ENCODE results near the gene BIRC7.

The BIRC7 gene

GRCh38 chr20:63225082-63225454, 10.6 kb upstream of the BIRC7 start:
- no peaks in the 10 kb centered on the region for H3K9me3 ChIP-seq (replicated peaks in 1 of 11)
- no peaks in the 10 kb centered on the region for H3K36me3 ChIP-seq
- no peak overlapping the region for H3K4me3 ChIP-seq
- peak overlapping the region in 2 of 11 experiments; percentile 22 to 30; a peak in 1 of 22 replicates for H3K9ac ChIP-seq
- H3K4me1 ChIP-seq, result peaks cover 7 to 56% (median 45%) of the 10 kb centered on the region in 10 experiments
- no peak for TF ChIP-seq Cebpa-rat (IDR thresholded peaks at IDR 0.05)
- H4K20me1 ChIP-seq, result peaks cover 0 to 29% (median 0%) of the 10 kb centered on the region in 11 experiments; a peak in 1 of 22 replicates
- no peak overlapping the region for H3K27ac ChIP-seq
- peaks cover 0 to 8% (median 0%) of the 10 kb centered on the region in 11 experiments; a peak in 3 of 22 replicates for H3K27me3 ChIP-seq
- peak overlapping the region in 8 of 11 experiments; percentile 14 to 69 (median 39); a peak in 12 of 22 replicates for H3K4me2 ChIP-seq

DNA sequence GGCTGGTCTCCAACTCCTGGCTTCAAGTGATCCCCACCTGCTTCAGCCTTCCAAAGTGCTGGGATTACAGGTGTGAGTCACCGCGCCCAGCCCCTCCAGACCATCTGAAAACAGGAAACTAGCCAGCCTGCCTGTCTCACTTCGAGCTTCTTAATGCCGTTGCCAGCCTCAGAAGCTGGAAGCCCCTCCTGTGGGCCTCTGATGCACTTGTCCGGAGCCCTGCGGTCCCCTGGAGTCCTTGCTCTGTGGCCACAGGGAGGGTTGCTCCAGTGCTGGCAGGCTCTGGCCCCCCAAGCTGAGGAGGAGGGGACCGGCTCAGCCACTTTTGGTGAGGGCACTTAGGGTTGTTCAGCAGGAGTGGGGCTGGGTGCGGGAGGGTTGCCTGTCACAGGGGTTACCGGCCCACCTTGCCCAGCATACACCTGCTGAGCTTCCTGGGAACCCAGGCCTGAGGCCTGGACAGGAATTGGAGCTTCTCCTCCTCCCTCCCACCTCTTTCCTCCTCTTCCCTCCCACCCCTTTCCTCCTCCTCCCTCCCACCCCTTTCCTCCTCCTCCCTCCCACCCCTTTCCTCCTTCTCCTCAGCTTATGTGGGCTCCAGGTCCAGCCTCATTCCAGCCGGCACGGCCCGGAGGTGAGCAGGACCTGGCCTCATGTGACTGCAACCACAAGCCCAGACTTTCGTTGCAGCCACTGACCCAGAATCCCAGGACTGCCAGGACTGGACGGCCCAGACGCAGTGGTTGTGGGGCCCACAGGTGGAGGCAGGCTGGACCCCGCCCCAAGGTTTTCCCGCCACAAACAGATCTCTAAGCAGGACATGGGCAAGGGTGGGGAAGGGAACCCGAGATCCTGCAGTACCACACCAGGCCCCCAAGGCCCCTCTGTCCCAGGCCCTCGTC, 9.4 kb upstream of the BIRC7 start:
- Histone ChIP-seq H3K4me1 (peaks cover 12 to 68% (median 57%) of the 10 kb centered on the region in 10 experiments), H3K4me2 (peak overlapping the region in 5 of 11 experiments; percentile 9 to 69 (median 40); a peak in 6 of 22 replicates), H3K27me3 (peaks cover 3 to 13% (median 4%) of the 10 kb centered on the region in 11 experiments; a peak in 17 of 22 replicates), H3K4me3 (no peak overlapping the region), H3K27ac (no peak overlapping the region), H3K36me3 (no peaks in the 10 kb centered on the region), H3K9ac (peak overlapping the region in 1 of 11 experiments; percentile 38; a peak in 1 of 22 replicates), H3K9me3 (replicated peaks in 1 of 11) (no peaks in the 10 kb centered on the region), H4K20me1 (peaks cover 0 to 33% (median 0%) of the 10 kb centered on the region in 11 experiments; a peak in 1 of 22 replicates)
- no peak for TF ChIP-seq Cebpa-rat (IDR thresholded peaks at IDR 0.05)

GRCh38 chr20:63227260-63227659, 8.4 kb upstream of the BIRC7 start:
- no peak overlapping the region for H3K4me2 ChIP-seq
- H3K4me3 ChIP-seq, result no peak overlapping the region
- H4K20me1 ChIP-seq, result peaks cover 0 to 34% (median 0%) of the 10 kb centered on the region in 11 experiments; a peak in 1 of 22 replicates
- no peak overlapping the region for H3K27ac ChIP-seq
- H3K9ac ChIP-seq, result no peak overlapping the region
- H3K4me1 ChIP-seq, result peaks cover 13 to 73% (median 59%) of the 10 kb centered on the region in 10 experiments
- H3K36me3 ChIP-seq, result no peaks in the 10 kb centered on the region
- no peaks in the 10 kb centered on the region for H3K9me3 ChIP-seq (replicated peaks in 1 of 11)
- TF ChIP-seq Cebpa-rat (IDR thresholded peaks at IDR 0.05), result no peak
- peaks cover 12 to 23% (median 14%) of the 10 kb centered on the region in 11 experiments; a peak in 20 of 22 replicates for H3K27me3 ChIP-seq

GRCh38 chr20:63228806-63229205, 6.9 kb upstream of the BIRC7 start:
- peak overlapping the region in 9 of 11 experiments; percentile 50 to 95 (median 72); a peak in 17 of 22 replicates for H3K4me2 ChIP-seq
- TF ChIP-seq Cebpa-rat (IDR thresholded peaks at IDR 0.05), result no peak
- peaks cover 16 to 33% (median 25%) of the 10 kb centered on the region in 11 experiments; a peak in 20 of 22 replicates for H3K27me3 ChIP-seq
- H3K9me3 ChIP-seq (replicated peaks in 1 of 11), result no peaks in the 10 kb centered on the region
- peaks cover 19 to 80% (median 68%) of the 10 kb centered on the region in 10 experiments for H3K4me1 ChIP-seq
- no peaks in the 10 kb centered on the region for H3K36me3 ChIP-seq
- peak overlapping the region in 2 of 11 experiments; percentile 11 to 39; a peak in 1 of 22 replicates for H3K9ac ChIP-seq
- peak overlapping the region in 3 of 11 experiments; percentile 57 to 67 (median 65); a peak in 6 of 22 replicates for H3K27ac ChIP-seq
- peaks cover 0 to 30% (median 0%) of the 10 kb centered on the region in 11 experiments; a peak in 1 of 22 replicates for H4K20me1 ChIP-seq
- H3K4me3 ChIP-seq, result no peak overlapping the region

- no peak for TF ChIP-seq Cebpa-rat (IDR thresholded peaks at IDR 0.05)
- Histone ChIP-seq H3K9me3 (replicated peaks in 1 of 11) (no peaks in the 10 kb centered on the region), H3K27ac (peak overlapping the region in 3 of 11 experiments; percentile 19 to 57 (median 48); a peak in 6 of 22 replicates), H4K20me1 (peaks cover 0 to 33% (median 0%) of the 10 kb centered on the region in 11 experiments; a peak in 3 of 22 replicates), H3K36me3 (no peaks in the 10 kb centered on the region), H3K9ac (peak overlapping the region in 5 of 11 experiments; percentile 1 to 65 (median 5); a peak in 4 of 22 replicates), H3K27me3 (peaks cover 16 to 33% (median 25%) of the 10 kb centered on the region in 11 experiments; a peak in 20 of 22 replicates), H3K4me3 (no peak overlapping the region), H3K4me1 (peaks cover 33 to 80% (median 68%) of the 10 kb centered on the region in 10 experiments), H3K4me2 (peak overlapping the region; percentile 12 to 95 (median 71); a peak in 21 of 22 replicates)
These were observed 4.9 kb upstream of the BIRC7 start for GRCh38 chr20:63230800-63231268.

- Histone ChIP-seq H3K4me1 (peaks cover 49 to 93% (median 80%) of the 10 kb centered on the region in 10 experiments), H3K9me3 (replicated peaks in 1 of 11) (no peaks in the 10 kb centered on the region), H3K27me3 (peaks cover 16 to 33% (median 25%) of the 10 kb centered on the region in 11 experiments; a peak in 20 of 22 replicates), H3K4me2 (peak overlapping the region in 8 of 11 experiments; percentile 4 to 95 (median 36); a peak in 11 of 22 replicates), H3K36me3 (no peaks in the 10 kb centered on the region), H4K20me1 (peaks cover 0 to 42% (median 0%) of the 10 kb centered on the region in 11 experiments; a peak in 3 of 22 replicates), H3K27ac (no peak overlapping the region), H3K4me3 (no peak overlapping the region), H3K9ac (no peak overlapping the region; a peak in 2 of 22 replicates)
- TF ChIP-seq Cebpa-rat (IDR thresholded peaks at IDR 0.05), result no peak
These were observed 3.3 kb upstream of the BIRC7 start for GRCh38 chr20:63232235-63233060.

- Histone ChIP-seq H3K36me3 (no peaks in the 10 kb centered on the region), H3K27ac (no peak overlapping the region), H3K9ac (no peak overlapping the region), H3K4me1 (peaks cover 55 to 98% (median 86%) of the 10 kb centered on the region in 10 experiments), H4K20me1 (peaks cover 0 to 42% (median 0%) of the 10 kb centered on the region in 11 experiments; a peak in 3 of 22 replicates), H3K9me3 (replicated peaks in 1 of 11) (no peaks in the 10 kb centered on the region), H3K27me3 (peaks cover 16 to 33% (median 25%) of the 10 kb centered on the region in 11 experiments; a peak in 20 of 22 replicates), H3K4me3 (no peak overlapping the region), H3K4me2 (peak overlapping the region in 6 of 11 experiments; percentile 30 to 95 (median 40); a peak in 9 of 22 replicates)
- no peak for TF ChIP-seq Cebpa-rat (IDR thresholded peaks at IDR 0.05)
These were observed 2.7 kb upstream of the BIRC7 start for GRCh38 chr20:63233061-63233344.

DNA sequence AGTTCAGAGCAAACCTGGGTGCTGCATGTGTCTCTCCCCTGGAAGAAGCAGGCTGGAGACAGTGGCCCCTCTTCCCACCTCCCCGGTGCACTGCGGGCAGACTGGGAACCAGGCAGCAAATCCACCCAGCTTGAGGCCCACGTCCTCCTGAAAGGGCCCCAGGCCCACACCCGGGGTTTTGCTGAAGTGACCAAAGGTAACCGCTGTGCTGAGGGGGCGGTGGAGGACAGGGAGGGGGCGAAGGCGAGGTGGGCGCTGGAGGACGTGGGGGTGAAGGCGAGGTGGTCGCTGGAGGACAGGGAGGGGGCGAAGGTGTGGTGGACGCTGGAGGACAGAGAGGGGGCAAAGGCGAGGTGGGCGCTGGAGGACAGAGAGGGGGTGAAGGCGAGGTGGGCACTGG, 1.8 kb upstream of the BIRC7 start:
- Histone ChIP-seq H3K27me3 (peaks cover 16 to 33% (median 25%) of the 10 kb centered on the region in 11 experiments; a peak in 20 of 22 replicates), H3K9me3 (replicated peaks in 1 of 11) (no peaks in the 10 kb centered on the region), H4K20me1 (peaks cover 0 to 42% (median 0%) of the 10 kb centered on the region in 11 experiments; a peak in 3 of 22 replicates), H3K4me1 (peaks cover 64 to 98% (median 88%) of the 10 kb centered on the region in 10 experiments), H3K27ac (no peak overlapping the region), H3K4me3 (no peak overlapping the region), H3K36me3 (no peaks in the 10 kb centered on the region), H3K9ac (no peak overlapping the region), H3K4me2 (peak overlapping the region in 8 of 11 experiments; percentile 8 to 95 (median 57); a peak in 10 of 22 replicates)
- no peak for TF ChIP-seq Cebpa-rat (IDR thresholded peaks at IDR 0.05)

Data from BLaER1 treated with 17β-estradiol and CSF1 and Interleukin-3, amounts not matched to agents 10 nM and 100 nM (cell line).